NCI-H1436 treated with DMSO at 0.1 percent for 48 hours (cell line): ENCODE results near the gene PITX1.

Experiments used
- DNase-seq: peaks from one replicate; lab custom pipeline; 2025; lab: John Stamatoyannopoulos, UW

Gene PITX1

GRCh38 chr5:135029477-135030122, 4.4 kb downstream of the PITX1 start:
- no peak for DNase-seq

GRCh38 chr5:135028791-135029476, 5.1 kb downstream of the PITX1 start:
- no peak for DNase-seq

- DNase-seq = no peak
Observed at GRCh38 chr5:135027697-135028615, 6.1 kb downstream of the PITX1 start.

DNA sequence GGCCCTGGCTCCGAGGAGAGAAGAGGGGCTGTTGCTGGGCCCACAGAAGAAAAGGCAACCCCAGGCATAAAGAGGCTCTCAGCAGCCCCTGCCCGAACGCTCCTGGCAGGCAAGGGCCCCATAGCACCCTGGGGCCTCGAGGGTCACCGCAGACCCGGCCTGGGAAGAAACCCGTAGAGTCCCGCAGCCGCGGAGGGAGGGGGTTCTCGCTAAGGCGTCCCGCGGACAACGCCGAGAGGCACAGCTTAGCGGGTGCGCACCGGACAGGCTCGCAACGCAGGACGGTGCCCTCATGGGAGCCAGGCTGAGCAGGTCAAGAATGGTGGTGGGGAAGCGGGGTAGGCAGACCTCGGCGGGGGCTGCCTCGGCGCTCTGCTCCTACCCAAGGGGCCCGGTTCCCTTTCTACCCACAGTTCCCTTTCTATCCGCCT, 6.7 kb downstream of the PITX1 start:
- no peak for DNase-seq

DNA sequence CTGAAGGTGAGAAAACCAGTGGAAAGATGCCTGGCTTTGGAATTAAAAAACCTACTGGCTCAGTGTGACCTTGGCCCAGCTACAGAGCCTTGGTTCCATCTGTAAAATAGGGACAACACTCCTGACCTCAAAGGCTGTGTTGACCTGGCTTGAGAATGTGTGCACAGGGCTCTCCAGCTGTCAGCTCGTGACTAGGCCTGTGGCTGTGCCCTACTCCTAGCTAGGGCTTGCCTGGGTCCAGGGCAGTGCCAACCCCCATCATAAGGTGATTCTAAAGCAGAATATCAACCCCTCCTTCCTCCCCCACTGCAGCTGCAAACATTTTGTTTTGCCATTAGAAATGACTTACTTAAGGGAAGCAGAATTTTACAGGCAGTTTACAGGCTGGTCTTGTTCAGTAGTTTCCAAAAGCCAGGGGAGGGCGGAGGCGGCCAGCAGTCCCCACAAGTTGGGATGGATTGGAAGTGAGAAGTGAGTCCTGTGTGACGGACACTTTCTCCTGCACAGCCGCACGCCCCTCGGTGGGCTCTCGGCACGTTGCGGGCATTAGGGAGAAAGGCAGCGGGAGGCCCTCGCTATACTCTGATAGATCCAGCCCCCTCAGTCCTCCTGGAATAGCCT, 7.3 kb downstream of the PITX1 start:
- no peak for DNase-seq

GRCh38 chr5:135025730-135026644, 8.0 kb downstream of the PITX1 start:
- DNase-seq = no peak

- no peak for DNase-seq
Observed at GRCh38 chr5:135024956-135025729, 8.9 kb downstream of the PITX1 start.

GRCh38 chr5:135020111-135020895, 13.7 kb downstream of the PITX1 start:
- no peak for DNase-seq

- no peak for DNase-seq
Observed at GRCh38 chr5:135019314-135019713, 14.7 kb downstream of the PITX1 start.

DNA sequence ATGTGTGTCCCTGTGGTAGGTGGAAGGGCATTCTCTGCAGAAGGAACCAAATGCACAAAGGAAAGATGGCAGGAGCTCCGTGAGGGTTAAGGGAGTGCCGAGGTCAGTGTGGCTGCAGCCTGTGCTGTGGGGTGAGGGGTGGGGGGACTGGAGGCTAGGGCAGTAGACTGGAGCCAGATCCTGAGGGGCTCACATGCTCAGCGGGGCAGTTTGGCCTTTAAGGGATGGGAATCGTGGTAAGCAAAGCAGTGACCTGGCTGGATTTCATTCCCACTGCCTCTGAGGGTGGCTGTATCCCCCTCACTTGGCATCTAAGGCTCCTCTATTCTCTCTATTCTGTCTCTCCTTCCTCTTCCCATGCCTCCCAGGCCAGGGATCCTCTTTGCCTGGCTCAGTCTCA, 15.6 kb downstream of the PITX1 start:
- no peak for DNase-seq

DNA sequence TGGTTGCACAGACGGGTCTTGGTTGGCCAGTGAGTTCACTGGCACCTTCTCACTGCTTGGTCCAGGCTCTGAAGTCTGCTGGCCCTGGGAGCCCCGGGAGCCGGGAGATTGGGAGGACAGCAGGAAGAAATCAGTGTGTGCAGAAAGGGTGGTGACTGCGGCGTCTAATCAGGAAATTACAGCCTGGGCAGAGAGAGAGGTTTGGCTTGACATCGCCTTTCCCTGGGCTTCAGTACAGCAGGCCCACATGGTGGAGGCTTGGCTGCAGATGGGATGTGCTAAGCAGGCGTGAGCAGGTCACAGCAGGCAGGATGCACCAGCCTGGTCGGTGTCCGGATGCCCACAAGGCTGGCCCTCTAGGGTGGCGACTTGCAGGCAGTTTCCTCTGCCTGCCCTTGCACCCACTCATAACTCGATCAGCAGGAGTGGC, 17.2 kb downstream of the PITX1 start:
- DNase-seq = no peak

- no peak for DNase-seq
Observed at GRCh38 chr5:135015942-135016341, 18.1 kb downstream of the PITX1 start.

DNA sequence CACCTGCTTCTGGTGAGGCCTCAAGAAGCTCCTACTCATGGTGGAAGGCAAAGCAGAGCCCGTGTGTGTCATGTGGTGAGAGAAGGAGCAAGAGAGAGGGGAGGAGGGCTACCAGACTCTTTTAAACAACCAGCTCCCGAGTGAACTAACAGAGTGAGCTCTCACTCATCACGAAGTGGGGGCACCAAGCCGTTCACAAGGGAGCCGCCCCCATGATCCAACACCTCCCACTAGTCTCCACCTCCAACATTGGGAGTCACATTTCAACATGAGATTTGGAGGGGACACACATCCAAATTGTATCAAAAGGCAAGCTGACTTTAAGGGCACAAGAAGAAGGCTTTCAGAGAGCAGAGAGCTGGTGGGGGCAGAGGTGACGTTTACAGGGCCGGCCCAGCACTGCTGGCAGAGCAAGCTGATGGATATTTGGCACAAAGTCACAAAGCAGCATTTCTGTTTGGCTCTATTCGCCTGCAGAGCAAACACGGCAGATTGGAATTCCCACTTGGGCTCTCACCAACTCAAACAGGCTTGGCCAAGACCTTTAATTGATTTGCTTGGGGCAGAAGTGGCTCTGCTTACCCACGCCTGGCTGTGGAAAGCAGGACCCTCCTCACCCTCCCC, 20.0 kb downstream of the PITX1 start:
- DNase-seq = no peak

DNA sequence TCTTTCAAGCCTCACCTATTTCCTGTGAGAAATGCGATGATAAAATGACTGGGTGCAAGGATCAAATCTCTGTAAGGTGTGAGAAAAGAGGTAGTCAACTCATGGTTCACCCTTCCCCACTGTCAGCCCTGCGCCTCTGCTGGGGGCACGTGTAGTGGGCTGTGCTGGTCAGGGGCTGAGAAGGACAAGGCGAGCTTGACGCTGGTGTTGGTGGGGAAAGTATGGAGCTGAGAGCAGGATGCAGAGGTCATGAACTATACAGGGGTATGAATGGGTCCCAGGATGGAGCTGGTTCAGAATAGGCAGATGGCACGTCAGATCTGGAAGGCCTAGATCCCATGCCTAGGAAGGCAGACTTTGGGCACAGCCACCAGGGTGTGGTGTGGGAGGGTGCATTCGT, 20.6 kb downstream of the PITX1 start:
- no peak for DNase-seq

DNA sequence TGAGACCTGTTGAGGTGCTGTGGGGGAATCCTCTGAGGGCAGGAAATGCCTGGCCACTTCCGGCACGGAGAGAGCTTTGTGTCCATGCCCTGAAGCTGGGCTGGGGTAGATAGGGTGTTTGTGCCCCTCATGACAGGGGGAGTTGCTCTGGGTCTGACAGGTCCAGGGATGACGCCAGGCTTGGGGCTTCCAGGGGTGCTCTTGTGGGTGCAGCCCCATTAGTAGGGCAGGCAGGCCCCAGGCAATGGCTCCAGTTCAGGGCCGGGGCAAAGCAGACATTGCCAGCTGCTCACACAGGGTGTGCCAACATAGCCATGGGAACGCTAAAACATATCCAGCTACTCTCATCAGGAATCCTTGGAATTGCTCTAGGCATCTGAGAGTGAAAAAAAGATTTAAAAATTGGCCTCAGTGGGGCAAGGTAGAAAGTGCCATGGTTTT, 21.1 kb downstream of the PITX1 start:
- DNase-seq = no peak

GRCh38 chr5:135012033-135012588, 21.9 kb downstream of the PITX1 start:
- no peak for DNase-seq

GRCh38 chr5:135011355-135012032, 22.5 kb downstream of the PITX1 start:
- no peak for DNase-seq
